Common myeloid progenitor, CD34-positive (primary cell): ENCODE measurements around the gene CD79B.
A peak's percentile ranks its signal among the peaks of the same experiment; 100 is the strongest.
"Not testable (repeated sequence)": the region's sequence is repeated elsewhere in the genome, so short reads cannot be mapped to it uniquely, and the experiment has no call there.

Source experiments
- CTCF ChIA-PET: fragments of 350-600 bp; sonication (Branson Sonifier 250); formaldehyde crosslinking; loops from one replicate; lab custom pipeline; 2021; ENCODE audit warnings: antibody characterized with exemption; lab: Charles Lee
- POLR2A ChIA-PET: fragments of 350-600 bp; sonication (Branson Sonifier 250); formaldehyde crosslinking; loops from one replicate; lab custom pipeline; 2021; ENCODE audit warnings: antibody characterized with exemption; lab: Charles Lee
- DNase-seq, 3 donors: peaks; one replicate each; pipeline versions ENCODE4 v3.0.0 to v3.0.0-alpha.2; 2013
- H3K27ac ChIP-seq, 2 experiments: 1 replicate in 1 of 2; 2 replicates in 1 of 2; pipeline ENCODE4 v1.7.0; 2013; ENCODE audit warnings: inconsistent platforms in 2 of 2, low read length in 2 of 2, mild to moderate bottlenecking in 2 of 2, low read depth in 1 of 2, moderate library complexity in 1 of 2; ENCODE audit not compliant: severe bottlenecking in 2 of 2, insufficient read depth in 1 of 2, poor library complexity in 1 of 2
- H3K27me3 ChIP-seq, 5 experiments: replicated peaks in 2 of 5; 1 replicate in 3 of 5; 2 replicates in 2 of 5; pipeline versions ENCODE4 v1.6.1 to v1.7.0; 2013; ENCODE audit warnings: low read length in 4 of 5, mild to moderate bottlenecking in 2 of 5, moderate library complexity in 2 of 5, inconsistent platforms in 1 of 5; ENCODE audit not compliant: insufficient read depth in 5 of 5, control insufficient read depth in 4 of 5
- H3K36me3 ChIP-seq, 4 experiments: 1 replicate in 2 of 4; 2 replicates in 2 of 4; pipeline versions ENCODE4 v1.6.1 to v1.7.0; 2013; ENCODE audit warnings: low read length in 3 of 4, control low read depth in 1 of 4, mild to moderate bottlenecking in 1 of 4; ENCODE audit not compliant: control insufficient read depth in 4 of 4, insufficient read depth in 4 of 4
- H3K4me1 ChIP-seq, 4 experiments: 1 replicate in 3 of 4; 2 replicates in 1 of 4; pipeline versions ENCODE4 v1.6.1 to v1.7.1; 2013; ENCODE audit warnings: low read length in 3 of 4, mild to moderate bottlenecking in 3 of 4, control low read depth in 1 of 4, inconsistent platforms in 1 of 4, moderate library complexity in 1 of 4; ENCODE audit not compliant: control insufficient read depth in 4 of 4, insufficient read depth in 4 of 4; ENCODE audit errors: control extremely low read depth in 1 of 4
- H3K4me3 ChIP-seq, 7 experiments: 1 replicate in 4 of 7; 2 replicates in 3 of 7; pipeline versions ENCODE4 v1.5.1 to v1.7.0; 2013; ENCODE audit warnings: mild to moderate bottlenecking in 7 of 7, low read length in 6 of 7, moderate library complexity in 6 of 7, inconsistent platforms in 2 of 7, low read depth in 2 of 7, control low read depth in 1 of 7; ENCODE audit not compliant: insufficient read depth in 4 of 7, control insufficient read depth in 1 of 7; ENCODE audit errors: extremely low read depth in 1 of 7
- H3K9me3 ChIP-seq, 5 experiments: 1 replicate in 4 of 5; 2 replicates in 1 of 5; pipeline versions ENCODE4 v1.6.1 to v1.7.1; 2013; ENCODE audit warnings: low read length in 4 of 5, mild to moderate bottlenecking in 2 of 5, inconsistent platforms in 1 of 5, low read depth in 1 of 5, moderate library complexity in 1 of 5; ENCODE audit not compliant: control insufficient read depth in 4 of 5, insufficient read depth in 2 of 5; ENCODE audit errors: control extremely low read depth in 1 of 5
- WGBS: methylation state at CpG from one replicate; pipeline ENCODE4 v1.1.5; 2013; ENCODE audit not compliant: insufficient coverage; 5-methylcytosine and 5-hydroxymethylcytosine counted together

CD79B gene

DNA sequence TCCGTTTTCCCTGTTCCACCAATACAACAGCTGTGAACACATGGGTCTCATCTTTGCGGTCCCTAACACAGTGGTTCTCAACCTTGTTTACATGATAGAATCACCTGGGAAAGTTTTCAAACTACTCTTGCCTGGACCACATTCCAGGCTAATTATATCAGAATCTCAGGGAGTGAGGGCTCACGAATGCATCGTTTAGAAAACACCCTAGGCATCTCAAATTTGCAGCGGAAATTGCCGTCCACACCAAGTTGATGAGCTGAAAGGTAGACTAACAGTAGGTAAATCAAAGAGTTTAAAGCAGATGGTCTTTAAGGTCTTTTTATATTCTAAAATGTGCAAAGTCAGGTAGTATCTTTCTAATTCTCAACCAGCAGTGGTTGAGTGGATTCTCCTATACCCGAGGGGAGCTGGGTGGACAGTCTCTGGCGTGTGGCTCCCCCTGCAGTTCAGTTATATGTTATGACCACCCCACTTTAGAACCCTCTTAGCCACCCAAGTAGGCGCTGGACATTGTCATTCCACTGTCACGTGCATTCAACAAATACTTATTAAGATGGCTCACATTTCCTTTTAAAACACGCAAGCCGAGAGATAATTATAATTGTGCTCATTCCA is 24.9 kb downstream of the CD79B start:
- DNase-seq = peak in 2 of 3 donors; percentile 49 to 52
- H3K9me3 ChIP-seq, H3K27me3 ChIP-seq, POLR2A ChIA-PET, H3K4me1 ChIP-seq, H3K4me3 ChIP-seq, H3K27ac ChIP-seq, H3K36me3 ChIP-seq: not testable (repeated sequence)
- 95% methylated on average over 4 of the region's 12 CpGs for WGBS
- CTCF ChIA-PET = interaction anchor here (0.5 to 1.7 kb wide), 5 partner anchors 13 to 115 kb away, joined by 3 to 5 read pairs (median 4); no protein-coding TSS in a partner anchor

DNA sequence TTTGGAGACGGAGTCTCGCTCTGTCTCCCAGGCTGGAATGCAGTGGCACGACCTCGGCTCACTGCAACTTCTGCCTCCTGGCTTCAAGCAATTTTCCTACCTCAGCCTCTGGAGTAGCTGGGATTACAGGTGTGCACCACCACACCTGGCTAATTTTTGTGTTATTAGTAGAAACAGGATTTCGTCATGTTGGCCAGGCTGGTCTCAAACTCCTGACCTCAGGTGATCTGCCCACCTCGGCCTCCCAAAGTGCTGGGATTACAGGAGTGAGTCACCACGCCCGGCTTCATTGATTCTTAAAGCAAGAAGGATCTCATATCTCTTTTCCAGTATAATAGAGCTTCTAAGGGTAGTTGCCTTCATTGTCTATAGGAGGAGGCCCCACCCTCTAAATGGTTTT is 27.3 kb downstream of the CD79B start:
- H3K4me1 ChIP-seq, H3K27ac ChIP-seq, DNase-seq, H3K27me3 ChIP-seq, H3K4me3 ChIP-seq, H3K36me3 ChIP-seq, H3K9me3 ChIP-seq: not testable (repeated sequence)
- ChIA-PET POLR2A (interaction anchor here (0.8 kb wide), 1 partner anchor 156 kb away, joined by 3 read pairs; no protein-coding TSS in a partner anchor), CTCF (interaction anchor here (0.7 to 5.0 kb wide), 12 partner anchors 9 to 228 kb away, joined by 3 to 32 read pairs (median 3); partner anchors contain the start of genes GH2 and ICAM2)
- 100% methylated on average over 6 of the region's 8 CpGs for WGBS

DNA sequence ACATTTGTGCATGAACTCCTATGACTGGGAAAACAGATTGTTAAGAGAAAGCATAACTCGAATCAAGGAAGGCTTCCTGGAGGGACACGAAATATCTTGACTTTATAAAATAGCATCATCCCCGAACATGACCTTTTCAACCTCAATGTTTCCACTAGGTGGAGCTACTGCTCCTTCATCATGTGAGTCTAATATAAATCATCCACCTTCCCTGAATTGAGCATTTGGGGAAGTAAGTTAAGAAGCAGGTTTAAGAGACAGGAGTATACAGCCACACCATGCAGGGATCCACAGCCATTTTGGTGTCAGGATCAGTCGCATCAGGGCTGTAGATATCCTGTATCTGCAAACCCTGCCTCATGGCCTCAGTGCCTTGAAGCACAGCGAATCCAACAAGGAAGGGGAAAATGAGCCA is 28.3 kb downstream of the CD79B start:
- H3K4me3 ChIP-seq, H3K4me1 ChIP-seq, H3K9me3 ChIP-seq, H3K27me3 ChIP-seq, POLR2A ChIA-PET, H3K27ac ChIP-seq, H3K36me3 ChIP-seq: not testable (repeated sequence)
- peak; percentile 22 to 39 (median 23) for DNase-seq
- whole genome bisulfite sequencing = 40% methylated on average over 2 of the region's 5 CpGs
- CTCF ChIA-PET = interaction anchor here (0.6 to 5.0 kb wide), 11 partner anchors 10 to 635 kb away, joined by 3 to 32 read pairs (median 3); partner anchors contain the start of genes GH1 and ICAM2

DNA sequence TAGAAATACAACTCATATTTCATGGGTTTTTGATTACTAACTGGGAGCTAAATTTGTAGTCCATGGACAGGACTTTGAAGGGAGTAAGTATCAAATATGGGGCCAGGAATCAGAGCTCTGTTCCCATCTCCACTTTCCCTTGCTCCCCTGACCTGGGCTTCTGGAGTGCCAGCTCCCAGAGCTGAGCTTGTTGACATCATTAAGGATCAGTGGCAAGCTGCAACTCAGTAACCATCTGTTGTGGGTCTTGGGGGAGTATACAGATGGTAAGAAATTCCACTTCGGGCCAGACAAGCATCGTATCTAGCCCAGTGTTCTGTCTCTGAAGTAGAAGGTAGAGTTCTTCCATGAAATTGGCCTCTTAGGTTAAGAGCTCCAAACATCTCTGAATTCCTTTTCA is 30.2 kb downstream of the CD79B start:
- ChIA-PET POLR2A (interaction anchor here (0.6 kb wide), 1 partner anchor 127 kb away, joined by 3 read pairs; no protein-coding TSS in a partner anchor), CTCF (interaction anchor here (1.0 to 5.0 kb wide), 9 partner anchors 11 to 123 kb away, joined by 3 to 32 read pairs (median 7); partner anchors contain the start of gene GH1)
- H3K36me3 ChIP-seq, H3K9me3 ChIP-seq, H3K27me3 ChIP-seq, H3K4me1 ChIP-seq, DNase-seq, H3K27ac ChIP-seq, H3K4me3 ChIP-seq: not testable (repeated sequence)
- WGBS = 89% methylated on average over 2 of the region's 2 CpGs

DNA sequence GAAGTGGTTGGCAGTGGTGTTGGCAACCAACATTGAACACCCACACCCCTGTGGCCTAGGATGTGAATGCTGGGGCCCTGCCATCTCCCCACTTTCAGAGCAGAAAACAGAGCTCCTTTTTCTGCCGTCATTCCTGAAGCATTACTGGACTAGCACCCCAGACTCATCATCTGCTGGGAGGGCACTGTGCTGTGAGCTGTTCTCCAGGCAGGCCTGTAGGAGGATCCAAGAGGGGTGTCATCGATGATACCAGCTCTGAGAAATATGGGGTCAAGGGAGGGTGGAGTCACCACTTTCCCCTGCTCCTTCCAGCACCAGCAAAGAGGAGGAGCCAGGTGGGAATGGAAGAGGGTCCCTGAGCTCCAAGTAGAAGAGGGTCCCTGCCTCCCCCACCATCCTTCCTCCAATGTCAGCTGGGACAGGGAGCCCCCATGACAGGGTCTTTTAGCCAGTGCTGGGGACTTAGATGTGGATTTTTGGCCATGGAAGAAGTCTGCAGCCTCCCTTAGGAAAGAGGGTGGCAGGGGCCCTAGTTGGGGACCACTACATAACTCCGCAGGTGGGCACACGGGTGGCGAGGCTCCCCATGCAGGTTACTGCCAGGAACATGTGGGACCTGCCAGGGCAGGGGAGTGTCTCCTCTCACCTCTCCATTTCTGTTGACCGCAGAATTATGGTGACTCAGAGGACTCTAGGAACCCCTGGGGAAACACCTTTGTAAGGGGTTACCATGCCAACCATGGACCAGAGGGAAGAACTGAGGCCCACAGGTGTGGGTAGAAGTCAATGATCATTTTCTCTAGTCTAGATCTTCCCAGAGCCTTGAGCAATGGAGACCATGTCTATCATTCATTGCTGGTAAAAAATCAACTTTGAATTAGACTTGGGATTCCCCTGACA is 33.0 kb downstream of the CD79B start:
- POLR2A ChIA-PET, H3K4me3 ChIP-seq, H3K36me3 ChIP-seq, H3K9me3 ChIP-seq, H3K27me3 ChIP-seq, DNase-seq, H3K27ac ChIP-seq, H3K4me1 ChIP-seq: not testable (repeated sequence)
- CTCF ChIA-PET = interaction anchor here (2.5 kb wide), 1 partner anchor 13 kb away, joined by 7 read pairs; the partner anchor contains the start of gene CSHL1
- WGBS = 97% methylated on average over 5 of the region's 6 CpGs

DNA sequence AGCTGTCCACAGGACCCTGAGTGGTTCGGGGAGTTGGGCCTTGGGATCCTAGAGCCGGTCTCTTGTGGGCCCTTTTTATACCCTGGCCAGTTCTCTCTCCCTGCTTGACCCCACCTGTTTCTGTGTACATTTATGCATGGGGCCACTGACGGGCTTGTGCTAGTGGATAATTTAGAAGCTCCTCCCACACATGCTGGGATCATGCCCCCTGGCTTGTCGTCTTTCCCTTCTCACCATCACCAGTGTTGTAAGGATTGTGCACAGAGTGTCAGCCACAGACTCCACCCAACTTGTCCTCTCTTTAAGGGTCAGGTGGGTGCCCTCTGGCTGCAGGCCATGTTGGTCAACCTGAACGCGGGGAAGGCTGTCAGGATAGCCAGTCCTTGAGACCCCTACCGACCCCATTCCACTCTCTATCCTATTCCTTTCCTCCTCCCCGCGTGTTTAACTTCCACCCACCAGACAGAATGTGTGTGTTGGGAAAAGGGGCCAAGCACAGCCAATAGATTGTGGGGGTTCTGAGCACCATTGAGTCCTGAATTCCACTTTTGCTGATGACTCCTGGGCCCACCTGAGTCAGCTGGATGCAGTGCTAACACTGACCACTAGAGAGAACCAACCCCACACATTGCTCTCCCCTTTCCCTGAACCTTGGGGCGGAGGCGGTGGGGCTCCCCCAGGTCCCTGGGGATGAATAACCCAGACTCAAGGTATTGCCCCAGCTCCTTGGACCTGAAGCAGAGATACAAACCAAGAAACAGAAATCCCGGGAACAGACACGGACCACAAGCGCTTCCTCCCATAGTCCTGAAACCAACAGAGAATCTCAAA is 35.4 kb downstream of the CD79B start, which contains the start of gene CSH1:
Gene CSH1 (minus strand): TSS at position 51 of the 831 bp plus-strand sequence. CDS start 63 bp downstream, outside the sequence.
- H3K27me3 ChIP-seq, H3K4me1 ChIP-seq, H3K4me3 ChIP-seq, H3K27ac ChIP-seq, POLR2A ChIA-PET, H3K36me3 ChIP-seq, DNase-seq, H3K9me3 ChIP-seq: not testable (repeated sequence)
- no CpG with 5 or more reads among the region's 14 CpGs for WGBS
- CTCF ChIA-PET = interaction anchor here (2.5 kb wide), 1 partner anchor 15 kb away, joined by 7 read pairs; the partner anchor contains the start of gene CSHL1
